Brain microvascular endothelial cell (primary cell): ENCODE data around the gene MLH1.
"Not testable (repeated sequence)": the region's sequence is repeated elsewhere in the genome, so short reads cannot be mapped to it uniquely, and the experiment has no call there.

Experiments
- DNase-seq: peaks from one replicate; pipeline ENCODE4 v3.0.0-alpha.2; 2020
- H3K27ac ChIP-seq: fragments of 250-450 bp; sonication (Bioruptor Pico); 2 replicates; pipeline ENCODE4 v1.5.1; 2020; ENCODE audit warnings: mild to moderate bottlenecking, moderate library complexity
- H3K27me3 ChIP-seq: fragments of 250-450 bp; sonication (Bioruptor Pico); replicated peaks from 2 replicates; pipeline ENCODE4 v1.5.1; 2020; ENCODE audit warnings: mild to moderate bottlenecking
- H3K36me3 ChIP-seq: fragments of 250-450 bp; sonication (Bioruptor Pico); replicated peaks from 2 replicates; pipeline ENCODE4 v1.5.1; 2020; ENCODE audit warnings: mild to moderate bottlenecking
- H3K4me3 ChIP-seq: 2 replicates; pipeline ENCODE4 v1.5.1; 2011; ENCODE audit warnings: low read depth, mild to moderate bottlenecking, control low read depth, low read length, moderate library complexity
- in situ Hi-C: cut with HindIII; loops from 2 replicates; pipeline ENCODE4 v1.10.0; 2017; ENCODE audit warnings: low sequenced_read_pairs, low pct_ligation_motif_present
- TF ChIP-seq, protein P1 (sequence below): IDR thresholded peaks from 2 replicates; pipeline ENCODE4 v1.5.1; 2011; ENCODE audit warnings: low read depth, mild to moderate bottlenecking, moderate library complexity, low read length, control low read depth, inconsistent platforms; ENCODE audit errors: missing control alignments

MLH1 gene

DNA sequence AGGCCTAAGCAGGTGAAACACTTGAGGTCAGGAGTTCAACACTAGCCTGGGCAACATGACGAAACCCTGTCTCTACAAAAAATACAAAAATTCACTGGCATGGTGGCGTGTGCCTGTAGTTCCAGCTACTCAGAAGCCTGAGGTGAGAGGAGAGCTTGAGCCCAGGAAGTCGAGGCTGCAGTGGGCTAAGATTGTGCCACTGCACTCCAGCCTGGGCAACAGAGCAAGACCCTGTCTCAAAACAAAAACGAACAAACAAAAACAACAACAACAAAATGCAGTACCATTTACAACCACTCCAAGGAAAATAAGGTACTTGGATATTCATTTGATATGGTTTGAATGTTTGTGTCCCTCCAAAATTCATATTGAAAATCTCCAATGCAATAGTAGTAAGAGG lies 32.8 kb upstream of the MLH1 start:
- Histone ChIP-seq H3K36me3 (no peaks in the 10 kb centered on the region), H3K4me3 (no peak overlapping the region), H3K27ac (no peak overlapping the region), H3K27me3 (no peaks in the 10 kb centered on the region)
- no peak for DNase-seq
- TF ChIP-seq, protein P1, sequence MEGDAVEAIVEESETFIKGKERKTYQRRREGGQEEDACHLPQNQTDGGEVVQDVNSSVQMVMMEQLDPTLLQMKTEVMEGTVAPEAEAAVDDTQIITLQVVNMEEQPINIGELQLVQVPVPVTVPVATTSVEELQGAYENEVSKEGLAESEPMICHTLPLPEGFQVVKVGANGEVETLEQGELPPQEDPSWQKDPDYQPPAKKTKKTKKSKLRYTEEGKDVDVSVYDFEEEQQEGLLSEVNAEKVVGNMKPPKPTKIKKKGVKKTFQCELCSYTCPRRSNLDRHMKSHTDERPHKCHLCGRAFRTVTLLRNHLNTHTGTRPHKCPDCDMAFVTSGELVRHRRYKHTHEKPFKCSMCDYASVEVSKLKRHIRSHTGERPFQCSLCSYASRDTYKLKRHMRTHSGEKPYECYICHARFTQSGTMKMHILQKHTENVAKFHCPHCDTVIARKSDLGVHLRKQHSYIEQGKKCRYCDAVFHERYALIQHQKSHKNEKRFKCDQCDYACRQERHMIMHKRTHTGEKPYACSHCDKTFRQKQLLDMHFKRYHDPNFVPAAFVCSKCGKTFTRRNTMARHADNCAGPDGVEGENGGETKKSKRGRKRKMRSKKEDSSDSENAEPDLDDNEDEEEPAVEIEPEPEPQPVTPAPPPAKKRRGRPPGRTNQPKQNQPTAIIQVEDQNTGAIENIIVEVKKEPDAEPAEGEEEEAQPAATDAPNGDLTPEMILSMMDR, result no peak
- in situ Hi-C loops, result no loop called here

DNA sequence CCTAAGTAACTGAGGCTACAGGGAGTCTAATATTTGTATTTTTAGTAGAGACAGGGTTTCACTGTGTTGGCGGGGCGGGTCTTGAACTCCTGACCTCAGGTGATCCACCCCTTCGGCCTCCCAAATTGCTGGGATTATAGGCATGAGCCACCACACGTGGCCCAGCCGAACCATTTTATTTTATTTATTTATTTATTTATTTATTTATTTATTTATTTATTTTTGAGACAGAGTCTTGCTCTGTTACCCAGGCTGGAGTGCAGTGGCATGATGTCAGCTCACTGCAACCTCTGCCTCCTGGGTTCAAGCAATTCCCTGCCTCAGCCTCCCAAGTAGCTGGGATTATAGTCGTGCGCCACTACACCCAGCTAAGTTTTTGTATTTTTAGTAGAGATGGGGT lies 30.3 kb upstream of the MLH1 start:
- H3K27ac ChIP-seq, DNase-seq, H3K27me3 ChIP-seq, H3K4me3 ChIP-seq, H3K36me3 ChIP-seq, in situ Hi-C loops: not testable (repeated sequence)

DNA sequence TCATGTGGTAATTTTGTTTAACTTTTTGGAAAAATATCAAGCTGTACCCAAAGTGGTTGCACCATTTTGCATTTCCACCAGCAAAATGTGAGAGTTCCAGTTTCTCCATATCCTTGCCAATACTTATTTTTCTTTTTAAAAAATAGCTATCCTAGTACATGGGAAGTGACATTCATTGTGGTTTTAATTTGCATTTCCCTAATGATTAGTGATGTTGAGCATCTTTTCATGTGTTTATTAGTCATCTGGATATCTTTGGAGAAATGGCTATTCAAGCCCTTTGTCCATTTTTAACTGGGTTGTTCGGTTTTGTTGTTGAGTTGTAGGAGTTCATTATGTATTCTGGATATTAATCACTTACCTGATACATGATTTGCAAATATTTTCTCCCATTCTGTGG lies 29.0 kb upstream of the MLH1 start:
- TF ChIP-seq, protein P1, result no peak
- no peaks in the 10 kb centered on the region for H3K36me3 ChIP-seq
- in situ Hi-C loops, result no loop called here
- H3K27ac ChIP-seq, result no peak overlapping the region
- no peaks in the 10 kb centered on the region for H3K27me3 ChIP-seq
- H3K4me3 ChIP-seq, result no peak overlapping the region
- DNase-seq, result no peak

DNA sequence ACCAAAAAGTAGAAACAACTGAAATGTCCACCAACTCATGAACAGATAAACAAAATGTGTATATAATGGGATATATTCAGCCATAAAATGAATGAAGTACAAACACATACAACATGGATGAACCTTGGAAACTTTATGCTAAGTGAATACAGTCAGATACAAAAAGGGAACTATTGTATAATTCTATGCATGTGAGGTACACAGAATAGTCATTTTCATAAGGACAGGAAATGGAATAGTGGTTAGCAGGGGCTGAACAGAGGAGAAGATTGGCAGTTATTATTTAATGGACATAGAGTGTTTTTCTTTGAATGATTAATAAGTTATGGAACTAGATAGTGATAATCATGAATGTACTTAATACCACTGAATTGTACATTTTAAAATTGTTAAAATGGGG lies 28.5 kb upstream of the MLH1 start:
- Histone ChIP-seq H3K36me3 (no peaks in the 10 kb centered on the region), H3K27me3 (no peaks in the 10 kb centered on the region), H3K4me3 (no peak overlapping the region), H3K27ac (no peak overlapping the region)
- DNase-seq, result no peak
- in situ Hi-C loops, result no loop called here
- TF ChIP-seq, protein P1, result no peak

DNA sequence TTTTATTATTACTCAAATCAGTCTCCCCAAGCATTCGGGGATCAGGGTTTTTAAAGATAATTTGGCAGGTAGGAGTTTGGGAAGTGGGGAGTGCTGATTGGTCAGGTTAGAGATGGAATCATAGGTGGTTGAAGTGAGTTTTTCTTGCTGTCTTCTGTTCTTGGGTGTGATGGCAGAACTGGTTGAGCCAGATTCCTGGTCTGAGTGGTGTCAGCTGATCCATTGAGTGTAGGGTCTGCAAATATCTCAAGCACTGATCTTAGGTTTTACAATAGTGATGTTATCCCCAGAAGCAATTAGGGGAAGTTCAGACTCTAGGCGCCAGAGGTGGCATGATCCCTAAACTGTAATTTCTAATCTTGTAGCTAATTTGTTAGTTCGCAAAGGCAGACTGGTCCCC lies 27.9 kb upstream of the MLH1 start:
- Histone ChIP-seq H3K36me3 (no peaks in the 10 kb centered on the region), H3K27ac (no peak overlapping the region), H3K27me3 (no peaks in the 10 kb centered on the region), H3K4me3 (no peak overlapping the region)
- DNase-seq, result no peak
- TF ChIP-seq, protein P1, result no peak
- in situ Hi-C loops, result no loop called here

DNA sequence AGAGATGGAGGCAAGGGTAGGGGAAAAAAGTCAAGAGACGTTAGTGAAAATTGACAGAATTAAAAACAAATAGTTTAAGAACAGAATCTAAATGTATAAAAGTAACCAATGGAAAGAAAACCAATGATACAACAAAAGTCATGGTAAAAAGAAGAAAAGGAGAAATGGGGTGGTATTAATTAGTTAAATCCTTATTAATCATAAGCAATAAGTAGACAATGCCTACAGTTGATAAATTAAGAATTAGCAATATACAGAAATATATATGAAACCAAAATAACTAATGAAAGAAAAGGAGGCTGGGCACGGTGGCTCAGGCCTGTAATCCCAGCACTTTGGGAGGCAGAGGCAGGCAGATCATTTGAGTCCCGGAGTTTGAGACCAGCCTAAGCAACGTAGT lies 24.2 kb upstream of the MLH1 start:
- H3K27me3 ChIP-seq, result no peaks in the 10 kb centered on the region

More for the DNA sequence above, 24.2 kb upstream of the MLH1 start:
- DNase-seq, result no peak
- in situ Hi-C loops, result no loop called here
- no peaks in the 10 kb centered on the region for H3K36me3 ChIP-seq
- TF ChIP-seq, protein P1, result no peak
- H3K4me3 ChIP-seq, result no peak overlapping the region
- H3K27ac ChIP-seq, result no peak overlapping the region
